Stimulated activated CD4-positive, alpha-beta T cell treated with anti-CD3 and anti-CD28 coated beads, Interleukin-12 subunit alpha, Interleukin-12 subunit beta, amount 100 ng/mL, for 48 hours (primary cell): ENCODE results near the gene HOOK1.

ENCODE experiments used
- DNase-seq, 3 donors: peaks; one replicate each; pipeline ENCODE4 v3.0.0-alpha.2; 2020; ENCODE audit warnings: low read depth in 2 of 3, low spot score in 1 of 3

Gene HOOK1

GRCh38 chr1:59814901-59815825 is at the start of gene HOOK1:
HOOK1 (plus strand) TSS chr1:59814949; CDS start chr1:59815118, 169 bp downstream.
- no peak for DNase-seq

GRCh38 chr1:59765011-59765730 is 49.6 kb upstream of the HOOK1 start:
- no peak for DNase-seq

DNA sequence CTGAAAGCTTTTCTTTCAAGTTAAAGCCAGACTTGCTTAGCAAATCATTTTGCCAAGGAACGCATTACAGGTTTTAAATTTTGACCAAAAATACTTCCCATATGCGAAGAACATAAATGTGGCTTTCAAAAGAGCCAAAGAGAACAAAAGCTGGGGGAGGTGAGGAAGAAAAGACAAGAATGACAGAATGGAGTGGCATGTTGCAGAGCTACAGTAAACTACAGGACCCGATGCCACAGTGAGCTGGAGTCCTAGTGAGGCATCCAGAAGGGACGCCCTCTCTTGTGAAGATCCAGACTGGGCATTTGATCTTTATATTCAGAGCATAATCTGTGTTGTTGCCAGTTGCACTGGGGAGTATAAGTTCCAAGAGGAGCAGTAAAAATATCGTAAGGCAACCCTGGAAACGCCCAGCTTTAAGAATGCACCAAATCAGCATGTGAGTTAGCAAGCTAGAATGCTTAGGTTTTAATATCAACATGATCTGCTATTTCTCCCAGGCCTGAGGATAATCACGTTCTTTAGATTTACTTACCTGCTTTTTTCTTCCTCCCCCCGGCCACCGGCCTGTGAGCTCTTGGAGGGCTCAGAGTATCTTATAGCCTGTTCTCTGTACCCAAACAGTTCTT is 48.4 kb upstream of the HOOK1 start:
- no peak for DNase-seq

GRCh38 chr1:59767119-59767518 is 47.6 kb upstream of the HOOK1 start:
- no peak for DNase-seq

DNA sequence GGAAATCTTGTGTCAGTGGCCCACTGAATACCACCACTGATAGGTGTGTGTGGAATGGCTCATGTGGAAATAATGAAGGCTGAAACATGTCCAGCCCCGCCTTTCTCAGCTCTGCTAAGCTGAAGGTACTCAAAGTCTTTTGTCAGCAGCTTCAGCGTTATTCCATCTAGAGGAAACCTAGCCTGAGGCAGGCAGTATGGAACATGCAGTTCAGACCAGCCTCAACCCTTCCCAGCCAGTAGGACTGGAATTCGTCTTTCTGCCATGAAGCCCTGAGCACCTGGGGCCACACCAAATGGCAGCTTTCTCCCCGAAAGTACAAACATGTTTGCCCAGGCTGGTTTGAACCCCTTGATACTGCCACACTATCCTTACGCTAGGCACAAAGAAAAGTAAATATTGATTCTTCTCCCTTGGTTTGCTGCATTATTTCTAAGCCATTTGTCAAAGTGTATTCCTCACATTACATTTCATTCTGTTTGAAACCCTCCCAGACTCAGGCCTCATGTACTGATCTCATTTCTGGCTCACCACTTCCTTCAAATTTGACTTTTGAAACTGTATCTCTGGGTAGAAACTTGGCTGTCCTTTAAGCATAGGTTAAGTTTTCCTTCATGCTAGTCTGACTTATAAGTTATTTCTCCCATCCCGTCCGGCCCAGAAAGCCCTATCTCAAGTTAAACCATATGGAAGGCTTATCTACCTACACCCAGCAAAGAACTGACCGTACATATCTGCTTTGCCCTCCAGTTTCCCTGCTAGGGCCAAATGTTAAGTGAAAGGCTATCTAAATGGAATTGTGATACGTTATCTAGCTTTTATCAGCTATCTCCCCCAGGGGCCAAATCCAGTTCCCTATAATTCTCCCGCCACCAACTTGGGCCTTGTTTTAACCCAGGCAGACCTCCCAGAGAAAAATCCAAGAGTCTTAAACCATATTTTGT is 45.7 kb upstream of the HOOK1 start:
- no peak for DNase-seq

DNA sequence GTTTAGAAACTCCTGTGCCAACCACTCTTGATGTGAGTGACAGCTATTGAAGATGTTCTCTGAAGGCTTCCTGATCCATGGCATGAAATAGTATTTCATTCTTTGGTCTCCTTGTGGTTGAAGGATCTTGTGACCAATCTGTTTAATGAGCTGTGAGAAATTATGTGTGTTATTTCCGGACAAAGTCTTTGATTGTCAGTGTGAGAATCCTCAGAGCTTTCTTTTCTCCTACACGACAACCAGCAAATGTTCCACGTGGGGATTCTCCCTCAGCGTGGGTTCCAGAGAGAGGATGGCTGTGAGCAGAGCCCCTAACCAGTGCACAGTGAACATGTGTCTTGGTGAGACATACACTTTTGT is 45.0 kb upstream of the HOOK1 start:
- no peak for DNase-seq

- DNase-seq, result no peak
Observed at GRCh38 chr1:59771361-59771760, 43.4 kb upstream of the HOOK1 start.

- no peak for DNase-seq
Observed at GRCh38 chr1:59775480-59775879, 39.3 kb upstream of the HOOK1 start.

GRCh38 chr1:59776960-59777852 is 37.5 kb upstream of the HOOK1 start:
- DNase-seq, result no peak

- DNase-seq, result no peak
Observed at GRCh38 chr1:59779949-59780348, 34.8 kb upstream of the HOOK1 start.

GRCh38 chr1:59788825-59789224 is 25.9 kb upstream of the HOOK1 start:
- no peak for DNase-seq

- DNase-seq, result no peak
Observed at GRCh38 chr1:59798600-59798999, 16.1 kb upstream of the HOOK1 start.

- no peak for DNase-seq
Observed at GRCh38 chr1:59803458-59804038, 11.2 kb upstream of the HOOK1 start.

- no peak for DNase-seq
Observed at GRCh38 chr1:59804301-59804700, 10.4 kb upstream of the HOOK1 start.

GRCh38 chr1:59805554-59805953 is 9.2 kb upstream of the HOOK1 start:
- DNase-seq, result no peak

DNA sequence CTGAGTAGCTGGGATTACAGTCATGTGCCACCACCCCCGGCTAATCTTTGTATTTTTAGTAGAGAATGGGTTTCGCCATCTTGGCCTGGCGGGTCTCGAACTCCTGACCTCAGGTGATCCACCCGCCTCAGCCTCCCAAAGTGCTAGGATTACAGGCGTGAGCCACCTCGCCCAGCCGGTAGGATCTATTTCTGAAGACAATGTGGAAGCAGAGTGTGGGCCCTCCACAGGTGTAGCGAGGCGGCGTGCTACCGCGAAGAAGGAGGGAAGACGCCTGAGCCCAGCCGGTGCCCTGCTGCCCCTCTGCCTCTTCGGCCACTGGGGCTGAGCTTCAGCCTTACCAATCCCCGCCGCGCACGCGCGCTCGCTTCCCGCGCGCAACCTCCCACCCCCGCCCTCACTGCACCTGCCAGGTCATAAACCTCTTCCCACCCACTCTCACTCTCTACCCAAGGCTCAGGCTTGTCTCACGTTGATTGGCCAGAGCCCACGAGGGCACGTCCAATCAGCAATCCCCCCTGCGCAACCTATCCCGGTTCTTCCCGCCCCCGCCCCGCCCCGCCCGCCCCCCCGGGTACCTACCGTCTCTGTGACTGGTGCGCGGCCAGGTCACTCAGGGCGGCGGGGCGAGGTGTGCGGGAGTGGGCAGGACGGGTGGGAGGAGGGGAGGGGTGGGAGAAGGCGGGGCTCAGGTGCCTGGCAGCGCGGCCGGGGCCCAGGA is 409 bp upstream of the HOOK1 start:
- peak; percentile 56 to 73 (median 73) for DNase-seq

DNA sequence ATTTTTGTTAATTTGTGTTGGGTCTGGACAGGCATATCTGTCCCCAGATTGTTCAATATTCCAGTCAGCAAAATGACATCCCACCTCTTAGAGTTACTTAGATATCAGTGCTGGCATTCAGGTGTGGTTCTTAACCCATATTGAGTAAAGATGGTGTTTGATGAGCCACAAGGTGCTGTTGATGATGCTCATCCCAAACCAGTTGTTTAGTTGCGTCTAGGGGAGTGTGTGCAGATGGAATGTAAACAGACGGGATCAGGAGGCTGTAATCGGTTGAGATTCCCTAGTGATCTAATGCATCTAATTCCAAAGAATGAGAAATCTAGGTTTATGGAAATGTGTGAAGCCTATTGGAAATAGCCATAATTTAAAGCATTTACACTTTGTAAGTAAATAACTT is 1.1 kb downstream of the HOOK1 start:
- no peak for DNase-seq

DNA sequence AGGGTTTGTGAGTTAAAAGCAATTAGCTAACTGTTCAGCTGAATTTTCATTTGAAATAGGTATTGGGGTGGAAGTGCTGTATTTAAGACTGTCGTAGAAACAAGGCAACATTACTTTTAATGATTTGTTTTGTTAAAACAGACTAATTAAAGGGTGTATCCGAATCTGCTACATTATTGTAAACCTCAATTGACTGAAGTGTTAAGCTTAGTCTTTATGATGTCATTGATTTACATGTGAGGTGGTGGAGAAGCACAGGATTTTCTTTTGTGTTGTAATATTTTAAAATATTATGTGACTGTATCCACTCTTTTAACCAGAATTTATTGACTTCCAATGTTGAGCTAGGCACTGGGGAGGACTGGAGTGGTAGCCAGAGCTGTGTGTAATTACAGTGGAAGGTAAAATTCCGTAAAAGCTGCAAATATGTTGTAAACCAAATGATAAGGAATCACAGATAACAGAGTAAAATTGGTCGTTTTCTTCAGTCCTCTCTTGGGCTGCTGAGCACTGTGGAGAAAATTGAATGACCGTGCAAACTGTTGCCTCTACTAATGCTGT is 1.6 kb downstream of the HOOK1 start:
- DNase-seq, result no peak
